ENCODE data around the gene GOLGA6C.

- TF ChIP-seq POLR2A (IDR thresholded peaks at IDR 0.05): no peak
- no peak for TF ChIP-seq EP300 (IDR thresholded peaks at IDR 0.05)
Observed at GRCh38 chr15:75302318-75302717, 44.2 kb downstream of the GOLGA6C start.

Measured in ovary (tissue), 1 donor.